ENCODE data around the gene THBS2. TPM values are rescaled to one million over a fixed set of nuclear protein-coding genes. Genes with fewer than 3 reads are reported as not detected.
"Not testable (repeated sequence)": the region's sequence is repeated elsewhere in the genome, so short reads cannot be mapped to it uniquely, and the experiment has no call there.

THBS2 gene
- total and polyA plus RNA-seq, 2 donors (not counting 1 experiment from before 2014, with no cell fraction given): 86.5 to 269 TPM

- H2AFZ ChIP-seq (ENCODE audit: low read length): no peak overlapping the region
- H3K9me3 ChIP-seq (ENCODE audit: control insufficient read depth, insufficient read depth, low read depth, low read length): no peaks in the 10 kb centered on the region
- H3K4me2 ChIP-seq (ENCODE audit: extremely low read depth, insufficient read depth, low read length): no peak overlapping the region
- no peaks in the 10 kb centered on the region for H3K4me1 ChIP-seq (ENCODE audit: control insufficient read depth, extremely low read depth, insufficient read depth, low read length)
- no peak overlapping the region for H3K27ac ChIP-seq (ENCODE audit: insufficient read depth, low read length)
- TF ChIP-seq, protein P1, sequence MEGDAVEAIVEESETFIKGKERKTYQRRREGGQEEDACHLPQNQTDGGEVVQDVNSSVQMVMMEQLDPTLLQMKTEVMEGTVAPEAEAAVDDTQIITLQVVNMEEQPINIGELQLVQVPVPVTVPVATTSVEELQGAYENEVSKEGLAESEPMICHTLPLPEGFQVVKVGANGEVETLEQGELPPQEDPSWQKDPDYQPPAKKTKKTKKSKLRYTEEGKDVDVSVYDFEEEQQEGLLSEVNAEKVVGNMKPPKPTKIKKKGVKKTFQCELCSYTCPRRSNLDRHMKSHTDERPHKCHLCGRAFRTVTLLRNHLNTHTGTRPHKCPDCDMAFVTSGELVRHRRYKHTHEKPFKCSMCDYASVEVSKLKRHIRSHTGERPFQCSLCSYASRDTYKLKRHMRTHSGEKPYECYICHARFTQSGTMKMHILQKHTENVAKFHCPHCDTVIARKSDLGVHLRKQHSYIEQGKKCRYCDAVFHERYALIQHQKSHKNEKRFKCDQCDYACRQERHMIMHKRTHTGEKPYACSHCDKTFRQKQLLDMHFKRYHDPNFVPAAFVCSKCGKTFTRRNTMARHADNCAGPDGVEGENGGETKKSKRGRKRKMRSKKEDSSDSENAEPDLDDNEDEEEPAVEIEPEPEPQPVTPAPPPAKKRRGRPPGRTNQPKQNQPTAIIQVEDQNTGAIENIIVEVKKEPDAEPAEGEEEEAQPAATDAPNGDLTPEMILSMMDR (conservative IDR thresholded peaks at IDR 0.05 in 1 of 2, IDR thresholded peaks at IDR 0.05 in 1 of 2; ENCODE audit: low read depth in 1 of 2, low read length in 2 of 2): no peak
- no peak for TF ChIP-seq EZH2 (IDR thresholded peaks at IDR 0.05; ENCODE audit: low read length, missing control alignments)
- no peaks in the 10 kb centered on the region for H4K20me1 ChIP-seq (ENCODE audit: control insufficient read depth, extremely low read depth, insufficient read depth, low read length)
- no peak overlapping the region for H3K4me3 ChIP-seq (replicated peaks in 1 of 4; ENCODE audit: control extremely low read depth in 1 of 4, insufficient read depth in 1 of 4, low read depth in 3 of 4, low read length in 4 of 4)
- no peaks in the 10 kb centered on the region for H3K36me3 ChIP-seq (ENCODE audit: control insufficient read depth, insufficient read depth, low read length)
- no peak overlapping the region for H3K9ac ChIP-seq (ENCODE audit: insufficient read depth, low read length)
- no peaks in the 10 kb centered on the region for H3K79me2 ChIP-seq (ENCODE audit: control insufficient read depth, insufficient read depth, low read length)
- no peaks in the 10 kb centered on the region for H3K27me3 ChIP-seq (ENCODE audit: control insufficient read depth, insufficient read depth, low read length)
- DNase-seq (ENCODE audit: low read depth in 2 of 2): no peak
These were observed 54.8 kb downstream of the THBS2 start for GRCh38 chr6:169198885-169199284.

DNA sequence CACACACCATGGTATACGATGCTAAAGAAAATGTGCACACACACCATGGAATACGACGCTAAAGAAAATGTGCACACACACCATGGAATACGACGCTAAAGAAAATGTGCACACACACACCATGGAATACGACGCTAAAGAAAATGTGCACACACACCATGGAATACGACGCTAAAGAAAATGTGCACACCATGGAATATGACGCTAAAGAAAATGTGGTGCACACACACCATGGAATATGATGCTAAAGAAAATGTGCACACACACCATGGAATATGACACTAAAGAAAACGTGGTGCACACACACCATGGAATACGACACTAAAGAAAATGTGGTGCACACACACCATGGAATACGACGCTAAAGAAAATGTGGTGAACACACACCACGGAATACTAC lies 55.7 kb downstream of the THBS2 start:
- H3K27ac ChIP-seq (ENCODE audit: insufficient read depth, low read length); DNase-seq (ENCODE audit: low read depth in 2 of 2); H3K4me1 ChIP-seq (ENCODE audit: control insufficient read depth, extremely low read depth, insufficient read depth, low read length); H3K27me3 ChIP-seq (ENCODE audit: control insufficient read depth, insufficient read depth, low read length); H4K20me1 ChIP-seq (ENCODE audit: control insufficient read depth, extremely low read depth, insufficient read depth, low read length); H3K36me3 ChIP-seq (ENCODE audit: control insufficient read depth, insufficient read depth, low read length); H3K4me3 ChIP-seq (replicated peaks in 1 of 4; ENCODE audit: control extremely low read depth in 1 of 4, insufficient read depth in 1 of 4, low read depth in 3 of 4, low read length in 4 of 4); H2AFZ ChIP-seq (ENCODE audit: low read length); H3K9ac ChIP-seq (ENCODE audit: insufficient read depth, low read length); H3K9me3 ChIP-seq (ENCODE audit: control insufficient read depth, insufficient read depth, low read depth, low read length); H3K4me2 ChIP-seq (ENCODE audit: extremely low read depth, insufficient read depth, low read length); H3K79me2 ChIP-seq (ENCODE audit: control insufficient read depth, insufficient read depth, low read length): not testable (repeated sequence)

GRCh38 chr6:169196279-169196678 lies 57.4 kb downstream of the THBS2 start:
- H4K20me1 ChIP-seq (ENCODE audit: control insufficient read depth, extremely low read depth, insufficient read depth, low read length); H3K4me2 ChIP-seq (ENCODE audit: extremely low read depth, insufficient read depth, low read length); H3K27ac ChIP-seq (ENCODE audit: insufficient read depth, low read length); H3K9ac ChIP-seq (ENCODE audit: insufficient read depth, low read length); H2AFZ ChIP-seq (ENCODE audit: low read length); H3K79me2 ChIP-seq (ENCODE audit: control insufficient read depth, insufficient read depth, low read length); H3K4me3 ChIP-seq (replicated peaks in 1 of 4; ENCODE audit: control extremely low read depth in 1 of 4, insufficient read depth in 1 of 4, low read depth in 3 of 4, low read length in 4 of 4); H3K27me3 ChIP-seq (ENCODE audit: control insufficient read depth, insufficient read depth, low read length); H3K36me3 ChIP-seq (ENCODE audit: control insufficient read depth, insufficient read depth, low read length); H3K9me3 ChIP-seq (ENCODE audit: control insufficient read depth, insufficient read depth, low read depth, low read length); H3K4me1 ChIP-seq (ENCODE audit: control insufficient read depth, extremely low read depth, insufficient read depth, low read length); DNase-seq (ENCODE audit: low read depth in 2 of 2): not testable (repeated sequence)

DNA sequence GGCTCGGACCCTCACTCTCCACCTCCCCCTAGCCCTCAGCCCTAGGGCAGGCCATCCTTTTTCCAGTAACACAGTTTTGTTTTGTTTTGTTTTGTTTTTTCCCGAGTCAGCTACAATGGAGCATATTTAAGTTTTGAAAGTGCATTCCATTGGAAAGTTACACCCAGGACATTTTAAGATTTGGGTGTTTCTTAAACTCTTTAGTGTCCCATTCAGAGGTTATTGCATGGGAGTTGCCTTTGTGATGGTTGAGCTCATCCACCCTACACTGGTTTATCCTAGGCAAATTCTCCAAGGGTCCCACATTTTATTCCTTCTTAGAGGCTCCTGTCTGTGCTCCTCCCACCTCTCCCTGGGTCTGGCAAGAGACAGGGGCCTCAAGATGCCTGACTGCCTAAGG lies 58.9 kb downstream of the THBS2 start:
- no peak overlapping the region for H3K9ac ChIP-seq (ENCODE audit: insufficient read depth, low read length)
- H3K27ac ChIP-seq (ENCODE audit: insufficient read depth, low read length): no peak overlapping the region
- DNase-seq (ENCODE audit: low read depth in 2 of 2): no peak
- H3K36me3 ChIP-seq (ENCODE audit: control insufficient read depth, insufficient read depth, low read length): no peaks in the 10 kb centered on the region
- H4K20me1 ChIP-seq (ENCODE audit: control insufficient read depth, extremely low read depth, insufficient read depth, low read length): no peaks in the 10 kb centered on the region
- H3K4me2 ChIP-seq (ENCODE audit: extremely low read depth, insufficient read depth, low read length): no peak overlapping the region
- no peaks in the 10 kb centered on the region for H3K9me3 ChIP-seq (ENCODE audit: control insufficient read depth, insufficient read depth, low read depth, low read length)
- no peak for TF ChIP-seq EZH2 (IDR thresholded peaks at IDR 0.05; ENCODE audit: low read length, missing control alignments)
- TF ChIP-seq, protein P1 (conservative IDR thresholded peaks at IDR 0.05 in 1 of 2, IDR thresholded peaks at IDR 0.05 in 1 of 2; ENCODE audit: low read depth in 1 of 2, low read length in 2 of 2): no peak
- H3K4me3 ChIP-seq (replicated peaks in 1 of 4; ENCODE audit: control extremely low read depth in 1 of 4, insufficient read depth in 1 of 4, low read depth in 3 of 4, low read length in 4 of 4): no peak overlapping the region
- H3K79me2 ChIP-seq (ENCODE audit: control insufficient read depth, insufficient read depth, low read length): no peaks in the 10 kb centered on the region
- peaks cover 8% of the 10 kb centered on the region for H3K4me1 ChIP-seq (ENCODE audit: control insufficient read depth, extremely low read depth, insufficient read depth, low read length)
- H3K27me3 ChIP-seq (ENCODE audit: control insufficient read depth, insufficient read depth, low read length): no peaks in the 10 kb centered on the region
- no peak overlapping the region for H2AFZ ChIP-seq (ENCODE audit: low read length)

Measured in fibroblast of lung (primary cell).